ENCODE measurements around the gene MOCOS.
"Not testable (repeated sequence)": the region's sequence is repeated elsewhere in the genome, so short reads cannot be mapped to it uniquely, and the experiment has no call there.

Gene MOCOS, protein sequence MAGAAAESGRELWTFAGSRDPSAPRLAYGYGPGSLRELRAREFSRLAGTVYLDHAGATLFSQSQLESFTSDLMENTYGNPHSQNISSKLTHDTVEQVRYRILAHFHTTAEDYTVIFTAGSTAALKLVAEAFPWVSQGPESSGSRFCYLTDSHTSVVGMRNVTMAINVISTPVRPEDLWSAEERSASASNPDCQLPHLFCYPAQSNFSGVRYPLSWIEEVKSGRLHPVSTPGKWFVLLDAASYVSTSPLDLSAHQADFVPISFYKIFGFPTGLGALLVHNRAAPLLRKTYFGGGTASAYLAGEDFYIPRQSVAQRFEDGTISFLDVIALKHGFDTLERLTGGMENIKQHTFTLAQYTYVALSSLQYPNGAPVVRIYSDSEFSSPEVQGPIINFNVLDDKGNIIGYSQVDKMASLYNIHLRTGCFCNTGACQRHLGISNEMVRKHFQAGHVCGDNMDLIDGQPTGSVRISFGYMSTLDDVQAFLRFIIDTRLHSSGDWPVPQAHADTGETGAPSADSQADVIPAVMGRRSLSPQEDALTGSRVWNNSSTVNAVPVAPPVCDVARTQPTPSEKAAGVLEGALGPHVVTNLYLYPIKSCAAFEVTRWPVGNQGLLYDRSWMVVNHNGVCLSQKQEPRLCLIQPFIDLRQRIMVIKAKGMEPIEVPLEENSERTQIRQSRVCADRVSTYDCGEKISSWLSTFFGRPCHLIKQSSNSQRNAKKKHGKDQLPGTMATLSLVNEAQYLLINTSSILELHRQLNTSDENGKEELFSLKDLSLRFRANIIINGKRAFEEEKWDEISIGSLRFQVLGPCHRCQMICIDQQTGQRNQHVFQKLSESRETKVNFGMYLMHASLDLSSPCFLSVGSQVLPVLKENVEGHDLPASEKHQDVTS

DNA sequence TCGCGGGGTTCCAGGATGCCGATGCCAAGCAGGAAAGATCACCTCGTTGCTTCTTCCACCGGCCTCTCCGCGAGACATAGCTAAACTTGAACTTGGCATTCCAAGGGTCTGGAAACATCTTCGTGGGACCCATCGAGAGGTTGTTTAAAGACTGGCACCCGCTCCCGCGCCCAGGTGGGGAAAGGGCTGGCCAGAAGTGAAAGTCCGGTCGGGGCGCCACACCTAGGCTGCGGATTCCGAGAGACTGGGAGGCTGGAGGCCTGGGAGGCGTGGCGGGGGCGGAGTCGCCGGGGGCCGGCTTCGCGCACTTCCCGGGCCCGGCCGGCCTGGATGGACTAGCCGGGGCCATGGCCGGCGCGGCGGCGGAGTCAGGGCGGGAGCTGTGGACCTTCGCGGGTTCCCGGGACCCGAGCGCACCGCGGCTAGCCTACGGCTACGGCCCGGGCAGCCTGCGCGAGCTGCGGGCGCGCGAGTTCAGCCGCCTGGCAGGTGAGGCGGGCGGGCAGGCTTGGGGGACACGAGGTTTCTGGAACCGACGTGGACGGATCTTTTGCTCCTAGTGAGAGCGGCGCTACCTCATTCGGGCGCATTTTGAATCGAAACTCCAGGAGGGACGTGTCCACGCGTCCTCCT lies at the start of gene MOCOS:
TSS of gene MOCOS (plus strand) at position 305 of the 633 bp plus-strand sequence. CDS start at position 348, 43 bp downstream.
- peak; percentile 20 for DNase-seq (ENCODE audit: low spot score)

GRCh38 chr18:36139245-36139644 lies 48.1 kb upstream of the MOCOS start:
- DNase-seq (ENCODE audit: low spot score), result no peak

GRCh38 chr18:36141576-36141975 lies 45.7 kb upstream of the MOCOS start:
- no peak for DNase-seq (ENCODE audit: low spot score)

DNA sequence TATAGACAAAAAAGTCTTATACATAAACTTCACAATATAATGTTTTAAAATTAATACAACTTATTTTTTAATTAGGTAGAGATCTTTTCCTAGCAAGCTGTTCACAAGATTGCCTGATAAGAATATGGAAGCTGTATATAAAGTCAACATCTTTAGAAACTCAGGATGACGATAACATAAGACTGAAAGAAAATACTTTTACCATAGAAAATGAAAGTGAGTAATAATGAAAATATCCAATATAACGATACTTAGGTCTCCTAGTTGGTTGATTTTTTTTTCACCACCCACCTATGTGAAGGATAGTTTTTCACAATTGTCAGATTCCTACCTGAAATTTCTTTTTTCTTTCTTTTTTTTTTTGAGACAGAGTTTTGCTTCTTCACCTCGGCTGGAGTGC lies 44.5 kb upstream of the MOCOS start:
- no peak for DNase-seq (ENCODE audit: low spot score)

- DNase-seq (ENCODE audit: low spot score), result no peak
Observed at GRCh38 chr18:36143391-36143790, 43.9 kb upstream of the MOCOS start.

- no peak for DNase-seq (ENCODE audit: low spot score)
Observed at GRCh38 chr18:36149514-36150289, 37.6 kb upstream of the MOCOS start.

GRCh38 chr18:36152781-36153180 lies 34.5 kb upstream of the MOCOS start:
- no peak for DNase-seq (ENCODE audit: low spot score)

- no peak for DNase-seq (ENCODE audit: low spot score)
Observed at GRCh38 chr18:36153203-36153602, 34.1 kb upstream of the MOCOS start.

- DNase-seq (ENCODE audit: low spot score), result no peak
Observed at GRCh38 chr18:36153771-36154170, 33.5 kb upstream of the MOCOS start.

GRCh38 chr18:36155851-36156757 lies 31.2 kb upstream of the MOCOS start:
- no peak for DNase-seq (ENCODE audit: low spot score)

DNA sequence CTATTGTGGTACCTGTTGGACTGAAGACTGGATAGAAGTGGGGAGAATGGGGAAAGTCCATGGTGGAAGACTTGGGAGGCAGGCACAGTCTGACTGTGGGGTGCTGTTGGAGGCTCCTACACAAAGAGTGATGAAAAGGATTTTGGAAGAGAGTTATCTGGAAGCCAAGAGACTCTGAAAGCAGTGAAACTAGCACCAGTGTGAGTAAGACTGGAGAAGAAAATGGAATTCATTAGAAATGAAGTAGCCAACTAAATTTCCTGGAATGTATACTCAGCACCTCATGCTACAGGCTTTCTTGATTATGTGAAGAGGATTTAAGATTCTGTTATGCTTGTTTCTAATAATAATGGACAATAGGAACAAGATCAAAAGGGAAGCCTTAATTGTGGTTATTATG lies 29.9 kb upstream of the MOCOS start:
- no peak for DNase-seq (ENCODE audit: low spot score)

DNA sequence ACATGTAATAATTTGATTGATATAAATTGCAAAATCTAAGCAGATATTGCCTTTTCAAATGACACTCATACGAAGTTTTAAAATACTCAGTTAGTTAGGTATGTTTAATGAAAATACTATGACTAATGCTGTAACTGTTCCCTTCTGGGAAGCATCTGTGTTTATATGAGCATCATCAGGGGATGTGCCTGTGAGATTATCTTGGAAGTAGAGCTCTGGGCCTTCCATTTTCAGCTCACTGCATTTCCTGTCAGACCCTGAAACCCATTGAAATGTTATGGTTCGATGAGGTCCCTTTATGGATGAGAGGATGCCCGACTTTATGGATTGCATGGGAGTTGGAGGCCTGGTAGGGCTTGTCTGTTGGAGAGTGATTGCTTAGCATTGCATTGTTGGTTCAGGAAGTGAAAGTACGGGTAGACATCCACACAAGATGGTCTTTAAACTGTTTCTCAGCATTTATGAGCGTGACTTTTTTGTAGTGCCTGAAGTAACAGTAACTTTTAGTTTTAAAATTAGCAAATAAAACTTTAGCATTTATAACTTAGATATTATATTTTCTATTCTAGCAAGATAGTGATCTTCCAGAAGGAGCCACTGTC lies 28.9 kb upstream of the MOCOS start:
- no peak for DNase-seq (ENCODE audit: low spot score)

DNA sequence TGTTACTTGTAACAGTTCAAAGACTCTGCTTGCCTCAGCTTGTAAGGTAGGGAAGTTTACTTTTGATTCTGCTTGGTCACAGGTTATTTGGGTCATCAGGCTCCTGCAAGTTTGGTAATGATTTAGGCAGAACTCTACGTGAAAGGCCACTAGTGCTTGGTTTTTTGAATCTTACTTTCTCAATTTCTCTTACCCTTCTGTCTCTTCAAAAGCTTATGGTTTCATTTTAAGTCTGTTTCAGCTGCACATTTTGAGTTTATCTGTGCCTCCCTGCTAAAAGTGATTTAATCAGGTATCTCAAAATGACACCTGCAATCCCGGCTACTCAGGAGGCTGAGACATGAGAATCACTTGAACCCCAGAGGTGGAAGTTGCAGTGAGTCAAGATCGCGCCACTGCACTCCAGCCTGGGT lies 26.3 kb upstream of the MOCOS start:
- DNase-seq (ENCODE audit: low spot score), result no peak

GRCh38 chr18:36162981-36163380 lies 24.3 kb upstream of the MOCOS start:
- DNase-seq (ENCODE audit: low spot score), result no peak

- DNase-seq (ENCODE audit: low spot score), result no peak
Observed at GRCh38 chr18:36167692-36168218, 19.5 kb upstream of the MOCOS start.

- not testable (repeated sequence) for DNase-seq (ENCODE audit: low spot score)
Observed at GRCh38 chr18:36168296-36168695, 19.0 kb upstream of the MOCOS start.

GRCh38 chr18:36169938-36170337 lies 17.4 kb upstream of the MOCOS start:
- no peak for DNase-seq (ENCODE audit: low spot score)

- no peak for DNase-seq (ENCODE audit: low spot score)
Observed at GRCh38 chr18:36175481-36175880, 11.8 kb upstream of the MOCOS start.

DNA sequence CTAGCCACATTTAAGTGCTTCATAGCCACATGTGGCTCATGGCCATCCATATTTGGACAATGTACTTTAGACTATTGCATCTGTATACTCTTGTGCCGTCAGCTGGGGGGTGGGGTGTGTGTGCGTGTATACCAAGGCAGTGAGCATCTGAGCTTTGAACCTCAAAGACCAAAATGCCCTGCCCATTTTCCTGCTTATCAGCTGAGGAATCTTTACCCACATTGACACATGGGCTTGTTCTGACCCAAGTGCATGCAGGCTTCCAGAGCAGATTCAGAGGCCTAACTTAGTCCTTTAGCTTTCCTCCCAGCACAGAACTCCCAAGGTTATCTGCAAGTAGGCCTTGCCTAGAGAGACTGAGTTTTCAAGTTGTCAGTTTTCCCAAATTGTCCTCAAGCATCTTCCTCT lies 11.1 kb upstream of the MOCOS start:
- DNase-seq (ENCODE audit: low spot score), result no peak

DNA sequence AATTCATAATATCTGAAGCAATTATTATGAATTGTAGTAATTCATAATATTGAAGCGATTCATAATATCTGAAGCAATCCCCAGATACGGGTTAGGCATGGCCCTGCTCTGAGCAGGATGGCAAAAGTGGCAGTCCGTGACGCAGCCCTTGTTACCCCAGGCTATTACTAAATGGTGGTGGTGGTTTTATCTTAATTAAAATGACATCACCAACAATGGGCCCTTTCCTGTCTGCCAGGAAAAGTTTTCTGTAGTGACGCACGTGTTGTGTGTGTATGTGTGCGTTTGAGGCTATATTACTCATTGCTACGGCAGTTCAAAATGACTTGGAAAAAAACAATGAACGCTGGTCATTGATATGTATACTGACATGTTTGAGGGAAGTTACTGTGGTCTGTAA lies 10.6 kb upstream of the MOCOS start:
- no peak for DNase-seq (ENCODE audit: low spot score)
